Left kidney (tissue), 8 donors: Measurements from ENCODE around the gene PSMD3. TPM values are rescaled to one million over a fixed set of nuclear protein-coding genes. Genes with fewer than 3 reads are reported as not detected.
"Not testable (repeated sequence)": the region's sequence is repeated elsewhere in the genome, so short reads cannot be mapped to it uniquely, and the experiment has no call there.

Experiments
- DNase-seq: peaks from one replicate; pipeline ENCODE4 v3.0.0-alpha.2; 2013
- long read RNA-seq, 8 donors: transcript quantifications; one replicate each; lab custom pipeline, GENCODE V29; 2026
- polyA plus RNA-seq: library from polyadenylated mRNA; unstranded; fragments of 120-200 nt; gene quantifications from one replicate; pipeline ENCODE4 v1.2.1, GENCODE V29; 2013; ENCODE audit not compliant: insufficient read length

PSMD3 gene
- polyA plus RNA-seq = 106 TPM
- long read RNA-seq, donor 1, transcript PSMD3-201 (12 exons, 2,158 nt) = major isoform, 31 of 60 reads
- long read RNA-seq, donor 1, partial matches to known transcripts = 28 of 60 reads
- long read RNA-seq, donor 1, other reads (novel, unspliced or antisense) = 0 of 60 reads
- long read RNA-seq, donor 2, transcript PSMD3-201 (12 exons, 2,158 nt) = major isoform, 17 of 42 reads
- long read RNA-seq, donor 2, partial matches to known transcripts = 23 of 42 reads
- long read RNA-seq, donor 2, other reads (novel, unspliced or antisense) = 0 of 42 reads
- long read RNA-seq, donor 3, transcript PSMD3-201 (12 exons, 2,158 nt) = major isoform, 22 of 47 reads
- long read RNA-seq, donor 3, partial matches to known transcripts = 25 of 47 reads
- long read RNA-seq, donor 3, other reads (novel, unspliced or antisense) = 0 of 47 reads
- long read RNA-seq, donor 4 = 0 reads
- long read RNA-seq, donor 5, transcript PSMD3-201 (12 exons, 2,158 nt) = major isoform, 47 of 76 reads
- long read RNA-seq, donor 5, partial matches to known transcripts = 28 of 76 reads
- long read RNA-seq, donor 5, other reads (novel, unspliced or antisense) = 0 of 76 reads
- long read RNA-seq, donor 6, transcript PSMD3-201 (12 exons, 2,158 nt) = major isoform, 20 of 88 reads
- long read RNA-seq, donor 6, partial matches to known transcripts = 67 of 88 reads
- long read RNA-seq, donor 6, other reads (novel, unspliced or antisense) = 0 of 88 reads
- long read RNA-seq, donor 7, transcript PSMD3-201 (12 exons, 2,158 nt) = major isoform, 45 of 105 reads
- long read RNA-seq, donor 7, partial matches to known transcripts = 60 of 105 reads
- long read RNA-seq, donor 7, other reads (novel, unspliced or antisense) = 0 of 105 reads
- long read RNA-seq, donor 8, transcript PSMD3-201 (12 exons, 2,158 nt) = major isoform, 8 of 9 reads
- long read RNA-seq, donor 8, partial matches to known transcripts = 0 of 9 reads
- long read RNA-seq, donor 8, other reads (novel, unspliced or antisense) = 0 of 9 reads

- peak; percentile 100 for DNase-seq
Observed at GRCh38 chr17:39980351-39981206, at the start of gene PSMD3. PSMD3 (plus strand) TSS chr17:39980807; CDS start chr17:39980971, 164 bp downstream.

- no peak for DNase-seq
Observed at GRCh38 chr17:39933912-39934311, 46.7 kb upstream of the PSMD3 start.

GRCh38 chr17:39934324-39934723, 46.3 kb upstream of the PSMD3 start:
- DNase-seq = no peak

- no peak for DNase-seq
Observed at GRCh38 chr17:39935909-39936308, 44.7 kb upstream of the PSMD3 start.

- no peak for DNase-seq
Observed at GRCh38 chr17:39937447-39937846, 43.2 kb upstream of the PSMD3 start.

- no peak for DNase-seq
Observed at GRCh38 chr17:39938140-39938869, 42.3 kb upstream of the PSMD3 start.

GRCh38 chr17:39939106-39939505, 41.5 kb upstream of the PSMD3 start:
- no peak for DNase-seq

GRCh38 chr17:39939588-39940419, 40.8 kb upstream of the PSMD3 start:
- no peak for DNase-seq

- DNase-seq = no peak
Observed at GRCh38 chr17:39943702-39944392, 36.8 kb upstream of the PSMD3 start.

- DNase-seq = no peak
Observed at GRCh38 chr17:39944393-39944711, 36.3 kb upstream of the PSMD3 start.

- no peak for DNase-seq
Observed at GRCh38 chr17:39946551-39947330, 33.9 kb upstream of the PSMD3 start.

- DNase-seq = not testable (repeated sequence)
Observed at GRCh38 chr17:39948489-39948828, 32.1 kb upstream of the PSMD3 start.

GRCh38 chr17:39949028-39949427, 31.6 kb upstream of the PSMD3 start:
- DNase-seq = no peak

GRCh38 chr17:39950871-39951348, 29.7 kb upstream of the PSMD3 start:
- DNase-seq = no peak

GRCh38 chr17:39951924-39952679, 28.5 kb upstream of the PSMD3 start:
- DNase-seq = no peak

GRCh38 chr17:39952680-39953470, 27.7 kb upstream of the PSMD3 start:
- peak; percentile 92 for DNase-seq

- no peak for DNase-seq
Observed at GRCh38 chr17:39953471-39953888, 27.1 kb upstream of the PSMD3 start.
